ENCODE data around the gene CDX1.

Gene CDX1

GRCh38 chr5:150147670-150148069 lies 18.9 kb upstream of the CDX1 start:
- H3K4me1 ChIP-seq (ENCODE audit: control insufficient read depth, insufficient read depth, low read length, unreplicated experiment), result peaks cover 64% of the 10 kb centered on the region
- no peak overlapping the region for H3K4me3 ChIP-seq (ENCODE audit: low read depth, low read length)
- no peaks in the 10 kb centered on the region for H3K36me3 ChIP-seq (ENCODE audit: insufficient read depth, low read length)
- H3K27me3 ChIP-seq (ENCODE audit: insufficient read depth, low read length), result no peaks in the 10 kb centered on the region
- H2AFZ ChIP-seq (ENCODE audit: low read length, unreplicated experiment), result no peak overlapping the region
- peak overlapping the region; percentile 60; the same call in 1 of the 2 replicates for H3K27ac ChIP-seq (ENCODE audit: low read depth, low read length)
- H3K79me2 ChIP-seq (ENCODE audit: control insufficient read depth, insufficient read depth, low read length, unreplicated experiment), result peaks cover 33% of the 10 kb centered on the region

DNA sequence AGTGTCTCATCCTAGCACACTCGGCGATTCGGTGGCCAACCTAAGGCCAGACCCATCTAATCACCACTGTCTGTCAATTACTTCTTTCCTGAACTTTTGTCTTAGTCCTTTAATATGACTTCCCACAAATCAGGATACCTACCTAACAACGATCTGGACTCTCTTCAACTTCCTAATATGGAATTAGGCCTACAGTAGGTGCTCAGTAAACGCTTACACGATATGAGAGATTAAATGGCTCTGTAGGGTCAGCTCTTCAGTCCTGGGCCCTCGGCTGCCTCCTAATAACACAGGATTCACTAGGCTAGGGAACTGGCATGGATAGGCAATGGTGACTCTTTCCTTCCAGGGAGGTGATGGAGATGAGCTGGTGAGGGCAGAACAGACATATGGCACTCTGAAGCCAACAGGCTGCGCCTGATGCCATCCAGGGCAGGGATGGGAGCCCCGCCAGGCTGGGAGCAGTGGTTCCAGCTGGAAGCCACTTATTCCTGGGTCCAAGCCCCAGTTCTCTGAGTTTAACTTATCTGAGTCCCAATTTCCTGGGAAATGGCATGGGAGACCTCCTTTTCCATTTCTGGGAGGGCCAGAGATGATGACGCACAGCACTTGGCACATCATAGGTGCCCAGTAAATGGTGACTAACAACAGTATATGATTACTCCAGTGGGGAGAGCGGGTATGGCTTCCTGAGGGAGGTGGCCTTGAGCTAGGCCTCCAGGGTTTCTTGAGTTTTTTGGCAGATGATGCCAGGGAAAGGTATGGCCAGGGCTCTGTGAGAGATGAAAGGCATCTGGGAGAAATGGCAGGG lies 18.3 kb upstream of the CDX1 start:
- Histone ChIP-seq H3K27ac (ENCODE audit: low read depth, low read length) (peak overlapping the region; percentile 60), H3K36me3 (ENCODE audit: insufficient read depth, low read length) (no peaks in the 10 kb centered on the region), H3K4me3 (ENCODE audit: low read depth, low read length) (no peak overlapping the region), H3K79me2 (ENCODE audit: control insufficient read depth, insufficient read depth, low read length, unreplicated experiment) (peaks cover 33% of the 10 kb centered on the region), H2AFZ (ENCODE audit: low read length, unreplicated experiment) (no peak overlapping the region), H3K4me1 (ENCODE audit: control insufficient read depth, insufficient read depth, low read length, unreplicated experiment) (peaks cover 64% of the 10 kb centered on the region), H3K27me3 (ENCODE audit: insufficient read depth, low read length) (no peaks in the 10 kb centered on the region)

GRCh38 chr5:150149618-150150017 lies 17.0 kb upstream of the CDX1 start:
- peaks cover 46% of the 10 kb centered on the region for H3K79me2 ChIP-seq (ENCODE audit: control insufficient read depth, insufficient read depth, low read length, unreplicated experiment)
- no peak overlapping the region for H3K27ac ChIP-seq (ENCODE audit: low read depth, low read length)
- no peaks in the 10 kb centered on the region for H3K36me3 ChIP-seq (ENCODE audit: insufficient read depth, low read length)
- no peaks in the 10 kb centered on the region for H3K27me3 ChIP-seq (ENCODE audit: insufficient read depth, low read length)
- H2AFZ ChIP-seq (ENCODE audit: low read length, unreplicated experiment), result no peak overlapping the region
- H3K4me1 ChIP-seq (ENCODE audit: control insufficient read depth, insufficient read depth, low read length, unreplicated experiment), result peaks cover 60% of the 10 kb centered on the region
- no peak overlapping the region for H3K4me3 ChIP-seq (ENCODE audit: low read depth, low read length)

- Histone ChIP-seq H3K4me1 (ENCODE audit: control insufficient read depth, insufficient read depth, low read length, unreplicated experiment) (peaks cover 56% of the 10 kb centered on the region), H3K27me3 (ENCODE audit: insufficient read depth, low read length) (no peaks in the 10 kb centered on the region), H3K27ac (ENCODE audit: low read depth, low read length) (no peak overlapping the region), H3K36me3 (ENCODE audit: insufficient read depth, low read length) (no peaks in the 10 kb centered on the region), H3K4me3 (ENCODE audit: low read depth, low read length) (peak overlapping the region; percentile 79), H2AFZ (ENCODE audit: low read length, unreplicated experiment) (no peak overlapping the region), H3K79me2 (ENCODE audit: control insufficient read depth, insufficient read depth, low read length, unreplicated experiment) (peaks cover 35% of the 10 kb centered on the region)
These were observed 13.7 kb upstream of the CDX1 start for GRCh38 chr5:150152636-150153462.

DNA sequence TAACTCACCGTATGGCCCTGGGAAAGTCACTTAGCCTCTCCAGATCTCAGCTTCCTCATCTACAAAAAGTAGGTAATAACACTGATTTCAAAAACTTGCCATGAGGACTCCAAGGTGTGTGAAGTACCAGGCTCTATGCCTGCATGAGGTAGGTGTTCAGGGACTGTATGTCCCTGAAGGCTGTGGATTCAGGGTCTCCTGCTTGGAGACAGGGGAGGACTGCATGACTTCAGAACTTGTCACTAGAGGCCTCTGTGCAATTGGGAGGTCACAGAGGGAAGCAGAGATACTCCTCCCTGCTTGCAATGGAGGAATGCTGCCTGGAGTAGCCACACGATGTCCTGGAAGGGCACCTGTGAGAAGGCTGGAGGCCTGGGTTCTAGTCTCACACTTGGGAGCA lies 13.1 kb upstream of the CDX1 start:
- peaks cover 56% of the 10 kb centered on the region for H3K4me1 ChIP-seq (ENCODE audit: control insufficient read depth, insufficient read depth, low read length, unreplicated experiment)
- peaks cover 30% of the 10 kb centered on the region for H3K79me2 ChIP-seq (ENCODE audit: control insufficient read depth, insufficient read depth, low read length, unreplicated experiment)
- no peak overlapping the region for H2AFZ ChIP-seq (ENCODE audit: low read length, unreplicated experiment)
- peak overlapping the region; percentile 79 for H3K4me3 ChIP-seq (ENCODE audit: low read depth, low read length)
- no peak overlapping the region for H3K27ac ChIP-seq (ENCODE audit: low read depth, low read length)
- H3K27me3 ChIP-seq (ENCODE audit: insufficient read depth, low read length), result no peaks in the 10 kb centered on the region
- no peaks in the 10 kb centered on the region for H3K36me3 ChIP-seq (ENCODE audit: insufficient read depth, low read length)

DNA sequence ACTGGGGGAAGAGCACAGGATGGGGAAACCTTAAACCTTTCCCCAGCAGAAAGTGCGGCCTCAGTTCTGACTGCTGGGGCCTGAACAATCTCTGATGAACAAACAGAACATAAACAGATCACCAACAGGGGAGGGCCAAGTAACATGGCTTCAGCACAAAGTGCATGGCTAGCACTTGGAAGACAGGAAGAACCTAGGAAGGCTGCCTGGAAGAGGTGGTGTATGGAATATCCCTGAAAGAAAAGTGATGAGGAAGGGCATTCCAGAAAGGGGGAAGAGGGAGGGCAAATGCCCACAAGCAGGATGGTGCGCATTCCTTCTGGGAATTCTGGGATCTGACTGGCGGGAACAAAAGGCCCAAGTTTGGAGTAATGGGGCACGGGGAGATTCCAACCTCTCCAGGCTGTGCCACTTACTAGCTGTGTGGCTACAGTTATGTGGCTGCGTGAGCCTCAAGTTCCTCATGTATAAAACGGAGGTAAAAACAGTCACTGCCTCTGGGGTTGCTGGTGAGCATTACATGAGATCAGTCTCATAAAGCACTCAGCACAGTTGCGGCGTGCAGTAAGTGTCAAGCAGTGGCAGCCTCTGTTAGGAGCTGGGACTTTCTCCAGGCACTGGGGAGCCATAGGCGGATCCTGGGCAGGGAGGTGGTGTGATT lies 12.5 kb upstream of the CDX1 start:
- Histone ChIP-seq H3K27me3 (ENCODE audit: insufficient read depth, low read length) (no peaks in the 10 kb centered on the region), H3K27ac (ENCODE audit: low read depth, low read length) (peak overlapping the region; percentile 59), H3K36me3 (ENCODE audit: insufficient read depth, low read length) (no peaks in the 10 kb centered on the region), H3K79me2 (ENCODE audit: control insufficient read depth, insufficient read depth, low read length, unreplicated experiment) (peaks cover 30% of the 10 kb centered on the region), H3K4me3 (ENCODE audit: low read depth, low read length) (peak overlapping the region; percentile 79), H2AFZ (ENCODE audit: low read length, unreplicated experiment) (no peak overlapping the region), H3K4me1 (ENCODE audit: control insufficient read depth, insufficient read depth, low read length, unreplicated experiment) (peaks cover 56% of the 10 kb centered on the region)

- H3K4me3 ChIP-seq (ENCODE audit: low read depth, low read length), result peak overlapping the region; percentile 79
- no peaks in the 10 kb centered on the region for H3K36me3 ChIP-seq (ENCODE audit: insufficient read depth, low read length)
- H3K27me3 ChIP-seq (ENCODE audit: insufficient read depth, low read length), result no peaks in the 10 kb centered on the region
- H3K79me2 ChIP-seq (ENCODE audit: control insufficient read depth, insufficient read depth, low read length, unreplicated experiment), result peaks cover 25% of the 10 kb centered on the region
- peak overlapping the region; percentile 59 for H3K27ac ChIP-seq (ENCODE audit: low read depth, low read length)
- no peak overlapping the region for H2AFZ ChIP-seq (ENCODE audit: low read length, unreplicated experiment)
- peaks cover 56% of the 10 kb centered on the region for H3K4me1 ChIP-seq (ENCODE audit: control insufficient read depth, insufficient read depth, low read length, unreplicated experiment)
These were observed 11.9 kb upstream of the CDX1 start for GRCh38 chr5:150154618-150155128.

DNA sequence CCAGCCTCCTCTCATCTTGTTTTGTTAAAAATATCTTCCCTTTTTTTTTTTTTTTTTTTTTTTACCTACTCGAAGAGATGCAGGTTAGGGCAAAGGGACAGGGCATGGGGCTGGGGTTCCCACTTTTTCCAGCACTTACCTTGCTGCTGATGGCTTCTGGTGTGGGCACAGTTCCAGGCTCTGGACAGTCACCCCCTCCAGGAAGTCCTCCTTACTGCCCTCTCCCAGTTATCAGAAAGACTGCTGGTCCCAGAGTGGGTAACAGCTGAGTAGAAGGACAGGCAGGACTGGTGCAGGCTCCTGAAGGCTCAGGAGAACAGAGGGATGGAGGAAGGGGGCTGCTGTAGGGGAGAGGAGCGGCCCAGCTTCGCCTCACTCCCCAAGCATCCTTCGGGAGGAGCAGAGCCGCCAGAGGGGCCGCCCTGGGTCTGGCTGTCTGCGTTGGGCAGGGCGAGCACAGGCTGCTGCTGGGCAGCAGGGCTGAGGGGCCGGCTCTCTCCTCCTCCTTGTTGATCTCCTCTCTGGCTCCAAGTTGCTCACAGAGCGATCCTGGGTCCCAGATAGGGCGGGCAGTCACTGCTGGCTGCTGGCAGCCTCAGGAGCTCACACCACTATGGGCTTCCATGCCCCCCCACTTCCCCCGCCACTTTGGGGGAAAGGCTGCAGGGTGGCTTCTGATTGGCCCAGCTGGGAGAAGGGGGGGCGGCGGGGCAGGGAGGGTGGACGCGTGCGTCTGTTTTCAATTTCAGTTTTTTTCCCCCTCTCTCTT lies 11.1 kb upstream of the CDX1 start, which contains the start of gene PDGFRB:
PDGFRB (minus strand) TSS at position 588 of the 769 bp plus-strand sequence. CDS start 18,798 bp downstream, outside the sequence.
- no peaks in the 10 kb centered on the region for H3K27me3 ChIP-seq (ENCODE audit: insufficient read depth, low read length)
- H2AFZ ChIP-seq (ENCODE audit: low read length, unreplicated experiment), result peak within 1 kb of the TSS; percentile 8
- peak within 1 kb of the TSS; percentile 59 for H3K27ac ChIP-seq (ENCODE audit: low read depth, low read length)

GRCh38 chr5:150156027-150156368 lies 10.6 kb upstream of the CDX1 start:
- Histone ChIP-seq H3K4me3 (ENCODE audit: low read depth, low read length) (peak overlapping the region; percentile 79), H2AFZ (ENCODE audit: low read length, unreplicated experiment) (peak overlapping the region; percentile 8), H3K27ac (ENCODE audit: low read depth, low read length) (peak overlapping the region; percentile 59), H3K27me3 (ENCODE audit: insufficient read depth, low read length) (no peaks in the 10 kb centered on the region), H3K36me3 (ENCODE audit: insufficient read depth, low read length) (no peaks in the 10 kb centered on the region), H3K4me1 (ENCODE audit: control insufficient read depth, insufficient read depth, low read length, unreplicated experiment) (peaks cover 65% of the 10 kb centered on the region), H3K79me2 (ENCODE audit: control insufficient read depth, insufficient read depth, low read length, unreplicated experiment) (peaks cover 20% of the 10 kb centered on the region)

More for the DNA sequence above, 11.1 kb upstream of the CDX1 start, which contains the start of gene PDGFRB:
- Histone ChIP-seq H3K4me1 (ENCODE audit: control insufficient read depth, insufficient read depth, low read length, unreplicated experiment) (peaks cover 64% of the 10 kb centered on the region), H3K36me3 (ENCODE audit: insufficient read depth, low read length) (no peaks in the 10 kb centered on the region), H3K4me3 (ENCODE audit: low read depth, low read length) (peak within 1 kb of the TSS; percentile 79), H3K79me2 (ENCODE audit: control insufficient read depth, insufficient read depth, low read length, unreplicated experiment) (peaks cover 20% of the 10 kb centered on the region)

GRCh38 chr5:150156540-150156939 lies 10.0 kb upstream of the CDX1 start:
- peak overlapping the region; percentile 79; the same call in 1 of the 2 replicates for H3K4me3 ChIP-seq (ENCODE audit: low read depth, low read length)
- H3K4me1 ChIP-seq (ENCODE audit: control insufficient read depth, insufficient read depth, low read length, unreplicated experiment), result peaks cover 67% of the 10 kb centered on the region
- H3K36me3 ChIP-seq (ENCODE audit: insufficient read depth, low read length), result no peaks in the 10 kb centered on the region
- peaks cover 20% of the 10 kb centered on the region for H3K79me2 ChIP-seq (ENCODE audit: control insufficient read depth, insufficient read depth, low read length, unreplicated experiment)
- H3K27me3 ChIP-seq (ENCODE audit: insufficient read depth, low read length), result no peaks in the 10 kb centered on the region
- peak overlapping the region; percentile 59 for H3K27ac ChIP-seq (ENCODE audit: low read depth, low read length)
- no peak overlapping the region for H2AFZ ChIP-seq (ENCODE audit: low read length, unreplicated experiment)
